ENCODE data around the gene OGDHL.

GRCh38 chr10:49743464-49744075 lies 18.6 kb downstream of the OGDHL start:
- TF ChIP-seq CXXC5 (CRISPR knock-in tag; IDR thresholded peaks at IDR 0.05) (no peak), FOXA3 (CRISPR knock-in tag; conservative IDR thresholded peaks at IDR 0.05 in 1 of 2, IDR thresholded peaks at IDR 0.05 in 1 of 2) (no peak), DIDO1 (tag; IDR thresholded peaks at IDR 0.05; ENCODE audit: low read depth) (no peak), SMC3 (conservative IDR thresholded peaks at IDR 0.05; ENCODE audit: insufficient read depth, low read depth, low read length) (no peak), SPI1 (IDR thresholded peaks at IDR 0.05; ENCODE audit: borderline replicate concordance, low read depth, low read length) (no peak)

Data from K562 (cell line).